Panc1 (cell line): ENCODE data around the gene POLD3. TPM values are rescaled to one million over a fixed set of nuclear protein-coding genes. Genes with fewer than 3 reads are reported as not detected.

Experiments
- ATAC-seq: fragments of 200-7000 bp; cut with Tn5 transposase; 2 replicates; pipeline ENCODE4 v1.9.1; 2020; ENCODE audit warnings: mild to moderate bottlenecking, moderate library complexity
- BruUV-seq: library from RNA; stranded (reverse); fragments of 400-500 nt; replicated peaks from 2 replicates; lab custom pipeline; 2021; lab: Mats Ljungman, UMichigan
- CTCF ChIA-PET: fragments of 300-600 bp; sonication (Branson Sonifier 250); formaldehyde crosslinking; loops from one replicate; lab custom pipeline; 2022; ENCODE audit warnings: antibody characterized with exemption; lab: Charles Lee
- POLR2A ChIA-PET: fragments of 300-600 bp; sonication (Branson Sonifier 250); formaldehyde crosslinking; loops from one replicate; lab custom pipeline; 2022; ENCODE audit warnings: antibody characterized with exemption; lab: Charles Lee
- DNase-seq: peaks from one replicate; pipeline ENCODE4 v3.0.0-alpha.2; 2010; ENCODE audit warnings: low read depth, low spot score
- H3K27ac ChIP-seq: 2 replicates; pipeline ENCODE4 v1.5.1; 2011; ENCODE audit warnings: mild to moderate bottlenecking, low read length, inconsistent platforms
- H3K27me3 ChIP-seq: fragments of 200-500 bp; sonication (Bioruptor generic); 2 replicates; pipeline ENCODE4 v1.6.0; 2014; ENCODE audit warnings: low read length, inconsistent platforms; ENCODE audit not compliant: control insufficient read depth, insufficient read depth
- H3K36me3 ChIP-seq: fragments of 200-500 bp; sonication (Bioruptor generic); 2 replicates; pipeline ENCODE4 v1.5.1; 2014; ENCODE audit warnings: inconsistent platforms, mild to moderate bottlenecking, low read length, moderate library complexity; ENCODE audit not compliant: control insufficient read depth, insufficient read depth
- H3K4me1 ChIP-seq: 2 replicates; pipeline ENCODE4 v1.5.1; 2011; ENCODE audit warnings: inconsistent platforms, mild to moderate bottlenecking, low read length, moderate library complexity; ENCODE audit not compliant: control insufficient read depth, insufficient read depth
- H3K4me3 ChIP-seq, 2 experiments: 2 replicates each; pipeline ENCODE4 v1.5.1; 2011 to 2012; ENCODE audit warnings: low read depth in 2 of 2, low read length in 2 of 2, mild to moderate bottlenecking in 2 of 2, inconsistent platforms in 1 of 2, moderate library complexity in 1 of 2
- H3K9me3 ChIP-seq: fragments of 200-500 bp; sonication (Bioruptor generic); 2 replicates; pipeline ENCODE4 v1.5.1; 2014; ENCODE audit warnings: low read depth, mild to moderate bottlenecking, inconsistent platforms, low read length, moderate library complexity; ENCODE audit not compliant: control insufficient read depth, insufficient read depth
- POLR2AphosphoS5 ChIP-seq: IDR thresholded peaks from 2 replicates; pipeline ENCODE4 v1.6.1; 2012; ENCODE audit warnings: mild to moderate bottlenecking, low read depth, low read length, moderate library complexity
- SIN3A ChIP-seq: IDR thresholded peaks from 2 replicates; pipeline ENCODE4 v1.6.1; 2012; ENCODE audit warnings: low read depth, mild to moderate bottlenecking, low read length, moderate library complexity, borderline replicate concordance; ENCODE audit not compliant: insufficient read depth
- TCF7L2 ChIP-seq: IDR thresholded peaks from 2 replicates; pipeline ENCODE4 v1.6.1; 2011; ENCODE audit warnings: mild to moderate bottlenecking, low read depth, low read length, inconsistent platforms
- in situ Hi-C: cut with HindIII; loops from 2 replicates; pipeline ENCODE4 v1.10.0; 2016; ENCODE audit warnings: low sequenced_read_pairs, low pct_unique_long_range_greater_than_20kb
- intact Hi-C: fragments of 100-400 bp; cut with micrococcal nuclease; formaldehyde crosslinking; loops from one replicate; pipeline ENCODE4 v1.10.0; 2022; ENCODE audit not compliant: unreplicated experiment
- total RNA-seq: library from RNA; stranded (reverse); gene quantifications from one replicate; pipeline ENCODE4 v1.2.1, GENCODE V29; 2021; ENCODE audit not compliant: unreplicated experiment
- TF ChIP-seq, protein P1 (sequence below), 2 experiments: IDR thresholded peaks; 2 replicates each; pipeline ENCODE4 v1.6.1; 2011 to 2012; ENCODE audit warnings: low read depth in 2 of 2, control low read depth in 1 of 2, low read length in 1 of 2, mild to moderate bottlenecking in 1 of 2, moderate library complexity in 1 of 2; ENCODE audit not compliant: insufficient read depth in 1 of 2
- TF ChIP-seq, protein P2 (sequence below): fragments of 450-650 bp; IDR thresholded peaks from 2 replicates; pipeline ENCODE4 v1.5.1; 2017; ENCODE audit warnings: mild to moderate bottlenecking

Gene POLD3
- total RNA-seq, 1 experiment from 2014 or later: 31.7 TPM

DNA sequence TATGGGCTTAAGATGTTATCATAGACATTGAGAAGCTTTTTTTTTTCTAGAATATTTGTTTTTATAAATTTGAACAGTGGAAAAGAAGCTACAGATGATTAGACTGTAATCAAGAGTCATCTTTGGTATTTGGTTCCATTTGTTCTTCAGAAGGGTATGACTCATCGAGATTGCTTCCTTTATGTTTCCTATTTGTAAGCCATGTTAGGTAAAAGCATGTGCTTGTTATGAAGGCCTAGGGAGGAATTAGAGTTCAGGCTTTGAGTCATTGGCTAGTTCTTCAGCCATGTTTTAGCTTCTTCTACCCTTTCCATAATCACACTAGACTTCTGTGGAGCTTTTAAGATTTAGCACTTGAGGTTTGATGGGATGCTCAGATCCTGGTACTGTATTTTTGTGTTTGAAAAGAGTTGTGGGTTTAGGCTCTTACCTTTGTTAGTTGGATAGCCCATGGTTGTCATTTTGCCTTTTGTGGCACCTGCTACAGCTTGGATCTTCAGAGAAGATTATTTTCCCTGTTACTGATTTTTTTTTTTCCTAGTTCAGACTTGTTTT is 44.3 kb downstream of the POLD3 start:
- DNase-seq (no peak), ATAC-seq (no peak)
- H3K4me1 ChIP-seq: no peaks in the 10 kb centered on the region
- peaks cover 19% of the 10 kb centered on the region for H3K36me3 ChIP-seq
- TF ChIP-seq TCF7L2 (no peak), SIN3A (no peak), POLR2AphosphoS5 (no peak)
- TF ChIP-seq, protein P1, sequence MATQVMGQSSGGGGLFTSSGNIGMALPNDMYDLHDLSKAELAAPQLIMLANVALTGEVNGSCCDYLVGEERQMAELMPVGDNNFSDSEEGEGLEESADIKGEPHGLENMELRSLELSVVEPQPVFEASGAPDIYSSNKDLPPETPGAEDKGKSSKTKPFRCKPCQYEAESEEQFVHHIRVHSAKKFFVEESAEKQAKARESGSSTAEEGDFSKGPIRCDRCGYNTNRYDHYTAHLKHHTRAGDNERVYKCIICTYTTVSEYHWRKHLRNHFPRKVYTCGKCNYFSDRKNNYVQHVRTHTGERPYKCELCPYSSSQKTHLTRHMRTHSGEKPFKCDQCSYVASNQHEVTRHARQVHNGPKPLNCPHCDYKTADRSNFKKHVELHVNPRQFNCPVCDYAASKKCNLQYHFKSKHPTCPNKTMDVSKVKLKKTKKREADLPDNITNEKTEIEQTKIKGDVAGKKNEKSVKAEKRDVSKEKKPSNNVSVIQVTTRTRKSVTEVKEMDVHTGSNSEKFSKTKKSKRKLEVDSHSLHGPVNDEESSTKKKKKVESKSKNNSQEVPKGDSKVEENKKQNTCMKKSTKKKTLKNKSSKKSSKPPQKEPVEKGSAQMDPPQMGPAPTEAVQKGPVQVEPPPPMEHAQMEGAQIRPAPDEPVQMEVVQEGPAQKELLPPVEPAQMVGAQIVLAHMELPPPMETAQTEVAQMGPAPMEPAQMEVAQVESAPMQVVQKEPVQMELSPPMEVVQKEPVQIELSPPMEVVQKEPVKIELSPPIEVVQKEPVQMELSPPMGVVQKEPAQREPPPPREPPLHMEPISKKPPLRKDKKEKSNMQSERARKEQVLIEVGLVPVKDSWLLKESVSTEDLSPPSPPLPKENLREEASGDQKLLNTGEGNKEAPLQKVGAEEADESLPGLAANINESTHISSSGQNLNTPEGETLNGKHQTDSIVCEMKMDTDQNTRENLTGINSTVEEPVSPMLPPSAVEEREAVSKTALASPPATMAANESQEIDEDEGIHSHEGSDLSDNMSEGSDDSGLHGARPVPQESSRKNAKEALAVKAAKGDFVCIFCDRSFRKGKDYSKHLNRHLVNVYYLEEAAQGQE (IDR thresholded peaks at IDR 0.05; ENCODE audit: insufficient read depth in 1 of 2, low read depth in 2 of 2, low read length in 1 of 2): no peak
- TF ChIP-seq, protein P2, sequence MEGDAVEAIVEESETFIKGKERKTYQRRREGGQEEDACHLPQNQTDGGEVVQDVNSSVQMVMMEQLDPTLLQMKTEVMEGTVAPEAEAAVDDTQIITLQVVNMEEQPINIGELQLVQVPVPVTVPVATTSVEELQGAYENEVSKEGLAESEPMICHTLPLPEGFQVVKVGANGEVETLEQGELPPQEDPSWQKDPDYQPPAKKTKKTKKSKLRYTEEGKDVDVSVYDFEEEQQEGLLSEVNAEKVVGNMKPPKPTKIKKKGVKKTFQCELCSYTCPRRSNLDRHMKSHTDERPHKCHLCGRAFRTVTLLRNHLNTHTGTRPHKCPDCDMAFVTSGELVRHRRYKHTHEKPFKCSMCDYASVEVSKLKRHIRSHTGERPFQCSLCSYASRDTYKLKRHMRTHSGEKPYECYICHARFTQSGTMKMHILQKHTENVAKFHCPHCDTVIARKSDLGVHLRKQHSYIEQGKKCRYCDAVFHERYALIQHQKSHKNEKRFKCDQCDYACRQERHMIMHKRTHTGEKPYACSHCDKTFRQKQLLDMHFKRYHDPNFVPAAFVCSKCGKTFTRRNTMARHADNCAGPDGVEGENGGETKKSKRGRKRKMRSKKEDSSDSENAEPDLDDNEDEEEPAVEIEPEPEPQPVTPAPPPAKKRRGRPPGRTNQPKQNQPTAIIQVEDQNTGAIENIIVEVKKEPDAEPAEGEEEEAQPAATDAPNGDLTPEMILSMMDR: no peak
- no peak overlapping the region for H3K27ac ChIP-seq
- in situ Hi-C loops: no loop called here
- no TSS peak for BruUV-seq
- H3K9me3 ChIP-seq: no peaks in the 10 kb centered on the region
- intact Hi-C loops: loop anchor here (10.0 kb wide), 1 partner anchor 88 kb away; no protein-coding TSS in a partner anchor
- H3K27me3 ChIP-seq: no peaks in the 10 kb centered on the region
- CTCF ChIA-PET: interaction anchor here (0.6 kb wide), 1 partner anchor 105 kb away, joined by 5 read pairs; no protein-coding TSS in a partner anchor
- POLR2A ChIA-PET: no interaction called here
- H3K4me3 ChIP-seq: no peak overlapping the region

DNA sequence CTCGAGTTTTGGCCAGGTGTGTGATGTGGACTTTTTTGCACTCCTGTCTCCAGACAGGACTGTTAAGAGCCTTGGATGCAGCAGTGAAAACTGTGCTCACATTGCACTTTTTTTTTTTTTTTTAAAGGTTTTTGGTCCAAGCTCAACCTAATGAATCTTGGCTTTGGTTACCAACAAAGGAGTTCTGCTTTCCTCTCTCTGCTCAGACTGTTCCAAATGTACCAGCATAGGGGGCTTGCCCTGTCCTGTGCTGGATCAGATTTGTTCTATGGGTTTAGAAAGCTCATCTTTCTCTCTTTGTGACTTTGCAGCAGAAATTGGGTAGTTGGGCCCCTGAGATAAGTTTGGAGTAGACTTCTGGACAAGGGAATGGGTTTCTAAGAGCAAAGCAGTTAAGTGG is 45.3 kb downstream of the POLD3 start:
- ATAC-seq (no peak), DNase-seq (no peak)
- H3K36me3 ChIP-seq: peaks cover 19% of the 10 kb centered on the region
- no peak overlapping the region for H3K4me3 ChIP-seq
- no peaks in the 10 kb centered on the region for H3K4me1 ChIP-seq
- in situ Hi-C loops: no loop called here
- no peak overlapping the region for H3K27ac ChIP-seq
- ChIA-PET POLR2A (interaction anchor here (0.9 kb wide), 1 partner anchor 14 kb away, joined by 3 read pairs; no protein-coding TSS in a partner anchor), CTCF (no interaction called here)
- H3K27me3 ChIP-seq: no peaks in the 10 kb centered on the region
- TF ChIP-seq POLR2AphosphoS5 (no peak), TCF7L2 (no peak), SIN3A (no peak)
- TF ChIP-seq, protein P2: no peak
- TF ChIP-seq, protein P1 (IDR thresholded peaks at IDR 0.05; ENCODE audit: insufficient read depth in 1 of 2, low read depth in 2 of 2, low read length in 1 of 2): no peak
- intact Hi-C loops: loop anchor here (10.0 kb wide), 1 partner anchor 87 kb away; no protein-coding TSS in a partner anchor
- H3K9me3 ChIP-seq: no peaks in the 10 kb centered on the region
- no TSS peak for BruUV-seq
